SU-DHL-6 (cell line): Measurements from ENCODE around the gene GPR65.

ENCODE experiments used
- H2AFZ ChIP-seq: fragments of 200-600 bp; sonication (generic); 2 replicates; pipeline ENCODE4 v1.6.1; 2014; ENCODE audit warnings: low read depth, mild to moderate bottlenecking, moderate library complexity, mixed read lengths, antibody characterized with exemption, low read length; ENCODE audit not compliant: severe bottlenecking
- H3F3A ChIP-seq: fragments of 200-600 bp; shearing (Covaris generic); 2 replicates; pipeline ENCODE4 v1.6.0; 2016; ENCODE audit warnings: antibody characterized with exemption, mild to moderate bottlenecking; ENCODE audit not compliant: insufficient read depth
- H3K27ac ChIP-seq: fragments of 200-600 bp; sonication (generic); 2 replicates; pipeline ENCODE4 v1.5.1; 2016; ENCODE audit warnings: low read depth, mild to moderate bottlenecking, low read length, moderate library complexity, mixed read lengths
- H3K27me3 ChIP-seq: fragments of 200-600 bp; sonication (generic), shearing (Covaris generic); 2 replicates; pipeline ENCODE4 v1.6.0; 2014; ENCODE audit warnings: mild to moderate bottlenecking, low read length
- H3K36me3 ChIP-seq: fragments of 200-600 bp; sonication (generic); 2 replicates; pipeline ENCODE4 v1.6.1; 2014; ENCODE audit warnings: mild to moderate bottlenecking, low read length, mixed read lengths
- H3K4me2 ChIP-seq: fragments of 300-600, 200-600 bp; shearing (Covaris generic), sonication (generic); 2 replicates; pipeline ENCODE4 v1.6.0; 2014; ENCODE audit warnings: low read length, low read depth, mild to moderate bottlenecking; ENCODE audit not compliant: poor library complexity, severe bottlenecking
- H3K4me3 ChIP-seq: fragments of 200-600 bp; sonication (generic); 2 replicates; pipeline ENCODE4 v1.5.1; 2014; ENCODE audit warnings: antibody characterized with exemption, low read length, mild to moderate bottlenecking, mixed read lengths; ENCODE audit not compliant: insufficient read depth, poor library complexity, severe bottlenecking
- H3K79me2 ChIP-seq: fragments of 200-600 bp; sonication (generic); 2 replicates; pipeline ENCODE4 v1.6.1; 2014; ENCODE audit warnings: mild to moderate bottlenecking, low read length, moderate library complexity; ENCODE audit not compliant: insufficient read depth
- H3K9ac ChIP-seq: fragments of 200-600 bp; sonication (generic); 2 replicates; pipeline ENCODE4 v1.7.0; 2014; ENCODE audit warnings: mild to moderate bottlenecking, low read length
- H3K9me2 ChIP-seq: fragments of 200-600 bp; sonication (generic); replicated peaks from 2 replicates; pipeline ENCODE4 v1.6.1; 2014; ENCODE audit warnings: low read length; ENCODE audit not compliant: insufficient read depth
- H3K9me3 ChIP-seq: fragments of 200-600 bp; sonication (generic); 2 replicates; pipeline ENCODE4 v1.6.1; 2014; ENCODE audit warnings: low read length, mixed read lengths; ENCODE audit not compliant: insufficient read depth
- H4K20me1 ChIP-seq: fragments of 200-600 bp; sonication (generic); 2 replicates; pipeline ENCODE4 v1.6.1; 2014; ENCODE audit warnings: low read depth, mild to moderate bottlenecking, antibody characterized with exemption, low read length, moderate library complexity, mixed read lengths
- CTCF ChIP-seq: fragments of 200-600 bp; sonication (generic); IDR thresholded peaks from one replicate; pipeline ENCODE4 v1.5.1; 2017; ENCODE audit warnings: antibody characterized with exemption, mild to moderate bottlenecking, low read length, moderate library complexity; ENCODE audit not compliant: insufficient read depth, poor library complexity, severe bottlenecking
- EZH2phosphoT487 ChIP-seq: fragments of 200-600 bp; sonication (generic), shearing (Covaris generic); conservative IDR thresholded peaks from 2 replicates; pipeline ENCODE4 v1.6.1; 2018; ENCODE audit warnings: mild to moderate bottlenecking, antibody characterized with exemption, low read length, moderate library complexity, mixed read lengths

GPR65 gene

DNA sequence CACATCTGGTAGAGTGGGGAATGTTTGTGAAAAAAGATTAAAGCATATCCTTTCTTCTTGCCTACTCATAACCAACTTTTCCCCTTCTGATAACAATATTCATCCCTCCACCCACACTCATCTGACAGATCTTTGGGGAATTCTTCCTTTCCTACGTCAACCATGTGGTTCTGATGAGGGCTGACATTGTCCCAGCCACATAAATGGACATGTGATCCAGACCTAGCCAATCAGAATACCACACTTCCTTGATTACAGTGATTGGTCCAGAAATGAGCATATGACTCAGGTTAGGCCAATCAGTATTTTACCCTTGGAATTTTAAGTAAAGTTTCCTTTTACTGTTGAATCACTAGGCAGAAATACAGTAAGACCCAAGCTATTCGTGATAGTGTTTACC lies 58.9 kb downstream of the GPR65 start:
- no peak overlapping the region for H3K4me3 ChIP-seq
- TF ChIP-seq CTCF (no peak), EZH2phosphoT487 (no peak)
- no peak overlapping the region for H3K4me2 ChIP-seq
- H3K9ac ChIP-seq: no peak overlapping the region
- H3F3A ChIP-seq: no peaks in the 10 kb centered on the region
- H2AFZ ChIP-seq: no peak overlapping the region
- H3K36me3 ChIP-seq: no peaks in the 10 kb centered on the region
- no peaks in the 10 kb centered on the region for H4K20me1 ChIP-seq
- no peaks in the 10 kb centered on the region for H3K9me2 ChIP-seq
- no peaks in the 10 kb centered on the region for H3K9me3 ChIP-seq
- no peak overlapping the region for H3K27ac ChIP-seq
- no peaks in the 10 kb centered on the region for H3K79me2 ChIP-seq
- no peaks in the 10 kb centered on the region; the same call in 1 of the 2 replicates for H3K27me3 ChIP-seq
